Measurements from ENCODE around the gene PRELP.
"Not testable (repeated sequence)": the region's sequence is repeated elsewhere in the genome, so short reads cannot be mapped to it uniquely, and the experiment has no call there.

PRELP gene

GRCh38 chr1:203454986-203455471 lies 20.6 kb upstream of the PRELP start:
- no peak for DNase-seq

DNA sequence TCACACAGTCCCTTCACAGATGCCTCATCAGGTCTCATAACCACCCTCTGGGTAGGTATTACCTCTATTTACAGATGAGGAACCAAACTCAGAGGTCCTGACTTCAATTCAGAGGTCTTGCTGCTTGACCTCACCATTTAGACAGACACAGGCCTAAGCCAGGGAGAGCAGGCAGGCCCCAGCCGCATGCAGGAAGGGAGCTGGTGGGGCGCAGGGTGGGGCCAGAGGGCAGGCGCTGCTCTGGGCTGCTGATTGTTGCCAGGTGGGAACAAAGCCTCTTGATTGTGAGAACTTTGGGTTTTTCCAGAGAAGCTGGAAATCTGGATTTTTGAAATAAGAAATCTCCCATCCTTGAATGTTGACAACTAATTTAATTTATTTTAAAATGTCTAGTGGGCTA lies 19.9 kb upstream of the PRELP start:
- DNase-seq: no peak

GRCh38 chr1:203456577-203456976 lies 19.0 kb upstream of the PRELP start:
- no peak for DNase-seq

DNA sequence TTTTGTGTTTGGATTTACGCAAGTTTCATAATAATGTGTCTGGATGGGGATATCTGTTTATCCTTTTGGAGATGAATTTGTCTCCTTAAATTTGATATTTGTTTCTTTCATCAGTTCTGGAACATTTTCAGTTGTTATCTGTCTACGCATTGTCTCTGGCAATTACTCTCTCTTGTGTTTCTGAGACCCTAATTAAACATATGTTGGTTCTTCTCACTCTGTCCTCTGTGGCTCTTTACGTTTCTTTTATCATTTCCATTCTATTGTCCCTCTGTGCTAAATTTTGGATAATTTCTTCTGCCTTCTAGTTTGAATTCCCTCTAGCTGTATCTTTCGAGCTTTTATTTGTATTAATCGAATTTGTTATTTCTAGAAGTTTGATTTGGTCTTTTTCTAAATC lies 17.5 kb upstream of the PRELP start:
- no peak for DNase-seq

DNA sequence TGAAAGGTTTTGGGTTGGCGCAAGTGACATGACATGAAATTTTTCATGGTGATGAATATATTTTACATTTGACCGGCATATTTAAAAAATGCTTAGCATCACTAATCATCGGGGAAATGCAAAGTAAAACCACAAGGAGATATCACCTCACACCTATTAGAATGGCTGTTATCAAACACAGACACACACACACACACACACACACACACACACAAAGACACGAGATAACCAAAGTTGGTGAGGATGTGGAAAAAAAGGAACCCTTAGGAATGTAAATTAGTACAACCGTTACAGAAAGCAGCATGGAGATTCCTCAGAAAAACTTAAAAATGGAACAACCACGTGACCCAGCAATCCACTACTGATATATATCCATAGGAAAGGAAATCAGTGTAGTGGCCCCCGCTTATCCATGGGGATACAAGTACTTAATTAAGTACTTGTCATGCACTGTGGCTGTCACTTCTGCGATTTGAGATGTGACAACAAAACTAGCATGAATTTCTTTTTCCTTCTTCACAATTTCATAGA lies 15.9 kb upstream of the PRELP start:
- DNase-seq: no peak

GRCh38 chr1:203461717-203462116 lies 13.9 kb upstream of the PRELP start:
- no peak for DNase-seq

- no peak for DNase-seq
These were observed 13.5 kb upstream of the PRELP start for GRCh38 chr1:203462143-203462542.

DNA sequence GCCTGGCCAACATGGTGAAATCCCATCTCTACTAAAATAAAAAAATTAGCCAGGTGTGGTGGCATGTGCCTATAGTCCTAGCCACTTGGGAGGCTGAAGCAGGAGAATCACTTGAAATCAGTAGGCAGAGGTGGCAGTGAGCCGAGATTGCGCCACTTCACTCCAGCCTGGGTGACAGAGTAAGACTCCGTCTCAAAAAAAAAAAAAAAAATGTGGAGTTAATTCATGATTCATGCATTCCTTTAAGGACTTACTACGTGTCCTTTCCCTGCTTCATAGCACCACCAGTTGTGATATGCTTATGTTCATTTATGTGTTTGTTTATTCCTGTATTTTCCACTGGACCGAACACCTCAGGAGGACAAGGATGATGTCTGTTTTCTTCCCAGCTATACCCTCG lies 12.7 kb upstream of the PRELP start:
- DNase-seq: no peak

GRCh38 chr1:203463469-203464062 lies 12.0 kb upstream of the PRELP start:
- DNase-seq: no peak

GRCh38 chr1:203464226-203464625 lies 11.4 kb upstream of the PRELP start:
- DNase-seq: no peak

- DNase-seq: no peak
These were observed 10.9 kb upstream of the PRELP start for GRCh38 chr1:203464743-203465142.

- no peak for DNase-seq
These were observed 10.3 kb upstream of the PRELP start for GRCh38 chr1:203465146-203465798.

DNA sequence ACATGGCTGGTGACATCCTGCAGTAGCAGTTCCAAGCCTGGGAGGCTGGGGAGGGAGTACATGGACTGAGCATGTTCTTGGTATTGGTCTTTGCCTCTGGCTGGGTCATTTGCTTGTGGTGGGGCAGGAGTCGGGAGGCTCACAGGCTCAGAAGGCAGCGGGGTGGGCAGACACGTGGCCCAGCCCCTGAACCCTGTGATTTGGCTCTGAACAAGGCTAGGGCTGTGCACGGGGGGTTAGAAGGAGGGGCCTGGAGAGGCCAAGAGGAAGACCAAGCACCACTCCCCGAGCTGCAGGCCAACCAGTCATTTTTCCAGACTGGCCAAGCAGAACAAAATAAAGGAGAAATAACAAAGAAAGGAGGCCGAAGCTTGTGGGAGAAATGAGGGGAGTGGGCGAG lies 9.7 kb upstream of the PRELP start:
- DNase-seq: no peak

DNA sequence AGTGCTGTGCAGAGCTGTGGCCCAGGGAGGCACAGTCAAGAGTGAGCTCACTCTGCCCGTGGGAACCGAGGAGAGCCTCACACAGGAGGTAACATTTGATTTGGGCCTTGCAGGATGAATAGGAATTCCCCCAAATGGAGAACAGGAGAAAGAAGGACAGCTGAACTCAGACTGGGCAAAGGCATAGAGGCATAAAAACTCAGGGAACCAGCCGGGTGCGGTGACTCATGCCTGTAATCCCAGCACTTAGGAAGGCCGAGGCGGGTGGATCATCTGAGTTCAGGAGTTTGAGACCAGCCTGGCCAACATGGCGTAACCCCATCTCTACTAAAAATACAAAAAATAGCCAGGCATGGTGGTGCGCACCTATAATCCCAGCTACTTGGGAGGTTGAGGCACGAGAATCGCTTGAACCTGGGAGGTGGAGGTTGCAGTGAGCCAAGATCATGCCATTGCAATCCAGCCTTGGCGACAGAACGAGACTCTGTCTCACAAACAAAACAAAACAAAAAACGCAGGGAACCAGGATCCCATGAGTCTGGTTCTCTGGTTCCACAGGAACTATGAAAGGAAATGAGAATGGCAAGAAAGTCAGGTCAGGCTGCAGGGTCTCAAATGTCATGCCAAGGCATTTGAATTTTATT lies 8.6 kb upstream of the PRELP start:
- not testable (repeated sequence) for DNase-seq

GRCh38 chr1:203467550-203467921 lies 8.1 kb upstream of the PRELP start:
- no peak for DNase-seq

DNA sequence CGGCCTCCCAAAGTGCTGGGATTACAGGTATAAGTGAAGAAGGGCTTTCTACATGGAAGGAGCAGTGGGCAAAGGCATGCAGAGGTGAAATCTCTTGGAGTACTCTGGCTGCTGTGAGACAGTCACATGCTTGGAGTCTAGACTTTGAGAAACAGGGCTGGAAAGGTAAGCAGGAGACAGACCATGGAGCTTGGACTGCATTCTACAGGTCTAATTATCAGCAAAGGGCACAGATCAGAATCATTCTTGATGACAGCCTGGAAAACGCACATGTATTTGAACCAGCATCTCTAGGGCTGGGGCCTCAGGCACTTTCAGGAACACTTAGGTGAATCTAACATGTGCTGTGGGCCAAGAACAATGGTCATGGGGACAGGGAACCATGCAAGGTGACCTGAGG lies 7.3 kb upstream of the PRELP start:
- no peak for DNase-seq

GRCh38 chr1:203470240-203470639 lies 5.4 kb upstream of the PRELP start:
- DNase-seq: no peak

GRCh38 chr1:203471841-203472240 lies 3.8 kb upstream of the PRELP start:
- no peak for DNase-seq

GRCh38 chr1:203473281-203473680 lies 2.3 kb upstream of the PRELP start:
- DNase-seq: no peak

DNA sequence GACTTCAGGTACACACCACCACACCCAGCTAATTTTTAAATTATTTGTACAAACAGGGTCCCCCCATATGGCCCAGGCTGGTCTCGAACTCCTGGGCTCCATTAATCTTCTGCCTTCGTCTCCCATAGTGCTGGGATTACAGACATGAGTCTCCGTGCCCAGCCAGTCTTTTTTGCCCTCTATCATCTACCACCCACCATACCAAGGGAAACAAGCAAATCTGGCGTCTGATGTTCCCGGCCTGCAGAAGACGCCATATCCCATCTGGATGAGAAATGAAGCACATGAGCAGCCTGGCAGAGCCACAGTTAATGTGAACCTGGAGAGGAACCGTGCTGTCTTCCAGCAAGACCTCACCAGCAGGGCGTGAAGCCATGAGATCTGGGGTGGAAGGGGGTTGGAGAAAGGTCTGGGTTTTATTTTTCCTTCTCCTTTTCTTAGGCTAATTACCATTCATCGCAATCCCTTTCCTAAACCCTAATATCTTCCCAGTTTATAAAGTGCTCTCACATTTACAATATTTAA lies 1.8 kb upstream of the PRELP start:
- DNase-seq: no peak

DNA sequence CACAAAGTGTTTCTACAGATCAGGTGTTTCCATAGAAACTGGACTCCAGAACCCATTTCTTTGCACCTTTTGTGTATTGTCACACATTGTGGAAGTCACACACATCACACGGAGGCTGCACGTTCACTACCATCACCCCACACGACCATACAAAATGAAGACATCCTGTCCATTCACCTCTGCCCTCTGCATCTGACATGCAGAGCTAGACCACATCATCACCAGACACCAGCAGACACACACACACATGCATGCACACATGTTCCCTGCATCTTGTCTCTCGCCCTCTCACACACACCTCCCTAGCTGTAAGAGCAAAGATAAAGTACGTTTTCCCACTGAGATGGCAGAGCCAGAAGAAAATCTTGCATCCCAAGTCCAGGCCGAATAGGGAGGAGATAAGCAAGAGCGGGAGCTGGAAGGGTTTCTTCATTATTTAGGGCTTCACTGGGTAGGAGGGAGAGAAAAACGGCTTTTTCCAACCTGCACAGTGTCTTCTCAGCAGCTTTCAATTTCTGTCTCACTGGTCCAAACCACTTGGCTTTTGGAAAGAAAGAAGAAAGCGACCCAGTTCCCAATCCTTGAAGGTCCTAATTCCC lies 709 bp downstream of the PRELP start:
- no peak for DNase-seq

- no peak for DNase-seq
These were observed 2.1 kb downstream of the PRELP start for GRCh38 chr1:203477748-203478147.

DNA sequence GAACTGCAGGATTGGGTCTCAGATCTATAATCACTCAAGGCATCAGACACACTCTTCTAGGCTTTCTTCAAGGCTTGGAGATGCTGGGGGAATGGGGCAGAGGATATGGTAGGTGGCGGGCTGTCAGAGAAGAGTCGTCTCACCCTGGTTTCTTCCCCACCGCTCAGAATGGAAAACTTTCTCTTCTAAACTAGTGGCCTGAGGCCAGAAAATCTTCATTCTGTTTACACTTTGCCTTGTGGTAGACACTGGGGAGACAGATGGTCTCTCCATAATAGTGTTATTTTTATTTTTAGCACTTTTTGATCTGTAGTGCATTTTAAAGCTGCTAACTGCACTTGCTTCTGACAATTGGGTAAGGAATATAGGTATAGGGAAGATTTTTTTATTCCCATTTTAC lies 2.6 kb downstream of the PRELP start:
- no peak for DNase-seq

- DNase-seq: no peak
These were observed 3.4 kb downstream of the PRELP start for GRCh38 chr1:203478986-203479385.
